ENCODE data around the gene SKI.

GRCh38 chr1:2324553-2325366 is 96.6 kb downstream of the SKI start:
- TF ChIP-seq, protein P1, sequence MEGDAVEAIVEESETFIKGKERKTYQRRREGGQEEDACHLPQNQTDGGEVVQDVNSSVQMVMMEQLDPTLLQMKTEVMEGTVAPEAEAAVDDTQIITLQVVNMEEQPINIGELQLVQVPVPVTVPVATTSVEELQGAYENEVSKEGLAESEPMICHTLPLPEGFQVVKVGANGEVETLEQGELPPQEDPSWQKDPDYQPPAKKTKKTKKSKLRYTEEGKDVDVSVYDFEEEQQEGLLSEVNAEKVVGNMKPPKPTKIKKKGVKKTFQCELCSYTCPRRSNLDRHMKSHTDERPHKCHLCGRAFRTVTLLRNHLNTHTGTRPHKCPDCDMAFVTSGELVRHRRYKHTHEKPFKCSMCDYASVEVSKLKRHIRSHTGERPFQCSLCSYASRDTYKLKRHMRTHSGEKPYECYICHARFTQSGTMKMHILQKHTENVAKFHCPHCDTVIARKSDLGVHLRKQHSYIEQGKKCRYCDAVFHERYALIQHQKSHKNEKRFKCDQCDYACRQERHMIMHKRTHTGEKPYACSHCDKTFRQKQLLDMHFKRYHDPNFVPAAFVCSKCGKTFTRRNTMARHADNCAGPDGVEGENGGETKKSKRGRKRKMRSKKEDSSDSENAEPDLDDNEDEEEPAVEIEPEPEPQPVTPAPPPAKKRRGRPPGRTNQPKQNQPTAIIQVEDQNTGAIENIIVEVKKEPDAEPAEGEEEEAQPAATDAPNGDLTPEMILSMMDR (IDR thresholded peaks at IDR 0.05), result no peak
- TF ChIP-seq EZH2 (IDR thresholded peaks at IDR 0.05; ENCODE audit: borderline replicate concordance, insufficient read depth, low read depth, low read length, poor library complexity, severe bottlenecking), result no peak

Data from B cell (primary cell).